Activated CD4-positive, alpha-beta T cell treated with anti-CD3 and anti-CD28 coated beads, Interleukin-2, amount 10 ng/mL, durations not matched to agents 7 days and 5 days (primary cell): ENCODE results near the gene TCF4. TPM values are rescaled to one million over a fixed set of nuclear protein-coding genes. Genes with fewer than 3 reads are reported as not detected.
A peak's percentile ranks its signal among the peaks of the same experiment; 100 is the strongest.

Experiments
- CTCF ChIA-PET: fragments of 350-600 bp; sonication (Branson Sonifier 250); formaldehyde crosslinking; loops from one replicate; lab custom pipeline; 2021; ENCODE audit warnings: antibody characterized with exemption; lab: Charles Lee
- POLR2A ChIA-PET: fragments of 350-600 bp; sonication (Branson Sonifier 250); formaldehyde crosslinking; loops from one replicate; lab custom pipeline; 2021; ENCODE audit warnings: antibody characterized with exemption; lab: Charles Lee
- DNase-seq: peaks from one replicate; pipeline ENCODE4 v3.0.0-alpha.2; 2020
- H3K27ac Mint-ChIP-seq: one replicate; pipeline ENCODE4 v1.8.0; 2021; ENCODE audit warnings: mild to moderate bottlenecking, moderate library complexity, mixed read lengths
- H3K27me3 Mint-ChIP-seq: one replicate; pipeline ENCODE4 v1.8.0; 2021; ENCODE audit warnings: mixed read lengths
- H3K36me3 Mint-ChIP-seq: one replicate; pipeline ENCODE4 v1.8.0; 2021; ENCODE audit warnings: low read depth, mixed read lengths
- H3K4me1 Mint-ChIP-seq: one replicate; pipeline ENCODE4 v1.8.0; 2021; ENCODE audit warnings: mixed read lengths
- H3K4me3 Mint-ChIP-seq: one replicate; pipeline ENCODE4 v1.8.0; 2021; ENCODE audit warnings: mild to moderate bottlenecking, moderate library complexity, mixed read lengths
- H3K9me3 Mint-ChIP-seq: one replicate; pipeline ENCODE4 v1.8.0; 2021; ENCODE audit warnings: mixed read lengths
- total RNA-seq, 2 experiments: library from RNA; stranded (reverse); gene quantifications; one replicate each; pipeline ENCODE4 v1.2.3, GENCODE V29; 2021

The TCF4 gene
- total RNA-seq, 2 experiments from 2014 or later, result 1.7 to 2.4 TPM

DNA sequence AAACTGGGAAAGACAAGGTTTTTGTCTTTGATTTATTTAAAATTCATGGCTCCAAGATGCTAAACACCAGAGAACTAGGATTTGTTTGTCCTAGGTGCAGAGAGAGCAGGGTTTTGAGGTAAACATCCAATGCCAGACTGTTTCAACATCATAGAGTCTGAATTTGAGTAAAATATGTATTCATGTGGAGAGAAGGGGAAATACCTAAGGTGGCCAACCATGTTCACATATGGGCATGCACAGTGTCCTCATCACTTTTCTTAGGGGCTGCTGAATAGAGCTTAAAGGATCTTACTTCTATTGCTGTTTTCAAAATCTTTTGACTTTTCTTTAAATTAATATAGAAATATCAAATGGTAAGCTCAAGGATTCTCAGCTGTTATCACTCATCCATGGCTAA is 341.7 kb downstream of the TCF4 start:
- Mint-ChIP-seq H3K4me3 (no peak overlapping the region), H3K9me3 (no peaks in the 10 kb centered on the region), H3K27me3 (peaks cover 2% of the 10 kb centered on the region), H3K36me3 (no peaks in the 10 kb centered on the region), H3K27ac (no peak overlapping the region), H3K4me1 (peaks cover 14% of the 10 kb centered on the region)
- no peak for DNase-seq
- CTCF ChIA-PET, result interaction anchor here (0.7 kb wide), 1 partner anchor 12 kb away, joined by 3 read pairs; no protein-coding TSS in a partner anchor
- POLR2A ChIA-PET, result no interaction called here

- no peak overlapping the region for H3K27ac Mint-ChIP-seq
- no peaks in the 10 kb centered on the region for H3K9me3 Mint-ChIP-seq
- H3K4me1 Mint-ChIP-seq, result peaks cover 10% of the 10 kb centered on the region
- DNase-seq, result no peak
- H3K4me3 Mint-ChIP-seq, result no peak overlapping the region
- CTCF ChIA-PET, result interaction anchor here (1.1 kb wide), 1 partner anchor 30 kb away, joined by 4 read pairs; no protein-coding TSS in a partner anchor
- no peaks in the 10 kb centered on the region for H3K36me3 Mint-ChIP-seq
- POLR2A ChIA-PET, result no interaction called here
- H3K27me3 Mint-ChIP-seq, result peaks cover 2% of the 10 kb centered on the region
Measured at GRCh38 chr18:55245211-55245614, 342.8 kb downstream of the TCF4 start.

DNA sequence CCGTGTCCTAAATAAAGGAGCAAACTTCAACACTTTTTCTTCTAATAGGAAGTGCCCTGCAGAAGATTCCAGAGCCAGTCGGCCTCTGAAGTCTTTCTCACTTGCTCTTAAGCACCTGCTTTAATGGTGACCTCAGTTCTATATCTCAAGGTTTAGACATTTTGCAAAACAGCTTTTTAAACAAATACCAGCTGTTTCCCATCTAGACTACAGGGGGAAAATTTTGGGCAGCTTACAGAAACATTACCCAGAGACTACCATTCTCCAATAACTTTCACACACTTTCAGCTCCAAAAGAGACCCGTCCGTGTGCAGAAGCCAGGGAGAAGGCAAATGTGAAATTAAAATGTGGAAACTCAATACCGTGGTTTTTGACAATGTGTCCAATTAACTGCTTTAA is 343.4 kb downstream of the TCF4 start:
- Mint-ChIP-seq H3K27ac (no peak overlapping the region), H3K4me1 (peaks cover 7% of the 10 kb centered on the region), H3K36me3 (no peaks in the 10 kb centered on the region), H3K4me3 (no peak overlapping the region), H3K27me3 (peaks cover 2% of the 10 kb centered on the region), H3K9me3 (no peaks in the 10 kb centered on the region)
- CTCF ChIA-PET, result interaction anchor here (1.1 kb wide), 1 partner anchor 31 kb away, joined by 4 read pairs; no protein-coding TSS in a partner anchor
- no peak for DNase-seq
- POLR2A ChIA-PET, result no interaction called here

- DNase-seq, result no peak
- no peaks in the 10 kb centered on the region for H3K9me3 Mint-ChIP-seq
- H3K4me3 Mint-ChIP-seq, result no peak overlapping the region
- peaks cover 3% of the 10 kb centered on the region for H3K4me1 Mint-ChIP-seq
- H3K36me3 Mint-ChIP-seq, result no peaks in the 10 kb centered on the region
- ChIA-PET CTCF (no interaction called here), POLR2A (no interaction called here)
- peaks cover 2% of the 10 kb centered on the region for H3K27me3 Mint-ChIP-seq
- no peak overlapping the region for H3K27ac Mint-ChIP-seq
Measured at GRCh38 chr18:55243857-55244256, 344.1 kb downstream of the TCF4 start.

- POLR2A ChIA-PET, result no interaction called here
Measured at GRCh38 chr18:55243255-55243654, 344.7 kb downstream of the TCF4 start.

DNA sequence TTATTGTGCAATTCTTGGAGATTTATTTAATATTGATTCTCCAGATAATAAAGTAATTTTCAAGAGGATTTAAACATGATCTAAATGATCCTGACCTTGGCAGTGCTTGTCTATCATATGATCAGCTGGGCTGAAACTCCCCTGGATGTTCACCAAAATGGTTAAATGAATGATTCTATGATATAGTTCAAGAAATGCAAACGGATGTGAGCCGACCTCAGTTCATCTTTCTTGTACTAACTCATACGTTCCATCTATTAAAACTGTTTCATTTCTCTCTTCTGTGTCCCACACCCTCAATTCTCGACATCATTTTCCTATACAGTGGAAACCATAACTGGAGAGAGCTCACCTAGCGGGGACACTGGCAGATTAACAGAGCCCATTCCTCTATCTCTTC is 347.0 kb downstream of the TCF4 start:
- peaks cover 2% of the 10 kb centered on the region for H3K27me3 Mint-ChIP-seq
- POLR2A ChIA-PET, result no interaction called here
- CTCF ChIA-PET, result no interaction called here
- no peak for DNase-seq
- no peaks in the 10 kb centered on the region for H3K36me3 Mint-ChIP-seq
- no peak overlapping the region for H3K4me3 Mint-ChIP-seq
- no peaks in the 10 kb centered on the region for H3K4me1 Mint-ChIP-seq
- no peak overlapping the region for H3K27ac Mint-ChIP-seq
- no peaks in the 10 kb centered on the region for H3K9me3 Mint-ChIP-seq

More at GRCh38 chr18:55243255-55243654, 344.7 kb downstream of the TCF4 start:
- Mint-ChIP-seq H3K36me3 (no peaks in the 10 kb centered on the region), H3K27ac (no peak overlapping the region), H3K4me3 (no peak overlapping the region), H3K4me1 (peaks cover 3% of the 10 kb centered on the region), H3K27me3 (peaks cover 2% of the 10 kb centered on the region), H3K9me3 (no peaks in the 10 kb centered on the region)
- no peak for DNase-seq
- CTCF ChIA-PET, result no interaction called here

DNA sequence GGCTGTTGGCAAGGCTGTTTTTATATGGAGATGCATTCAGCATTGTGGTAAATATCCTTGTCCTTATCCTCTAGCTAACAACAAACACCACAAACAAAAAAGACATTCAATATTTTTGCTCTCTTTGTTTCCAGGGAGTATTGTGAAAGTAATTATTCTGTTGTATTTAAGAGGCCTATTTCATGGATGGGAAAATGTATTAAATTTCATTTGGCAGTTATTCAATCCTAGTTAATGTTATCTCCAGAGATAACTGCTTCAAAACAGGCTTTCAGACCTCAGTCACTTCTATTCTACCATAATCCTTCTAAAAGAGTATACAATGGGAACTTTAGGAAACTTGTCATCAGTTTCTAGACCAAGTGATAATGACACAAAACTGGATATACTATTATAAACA is 348.3 kb downstream of the TCF4 start:
- Mint-ChIP-seq H3K27me3 (peaks cover 2% of the 10 kb centered on the region), H3K27ac (no peak overlapping the region), H3K4me3 (no peak overlapping the region), H3K36me3 (no peaks in the 10 kb centered on the region), H3K4me1 (peaks cover under 1% of the 10 kb centered on the region), H3K9me3 (no peaks in the 10 kb centered on the region)
- CTCF ChIA-PET, result no interaction called here
- no peak for DNase-seq
- POLR2A ChIA-PET, result no interaction called here

- no peak overlapping the region for H3K27ac Mint-ChIP-seq
- H3K4me1 Mint-ChIP-seq, result peaks cover 1% of the 10 kb centered on the region
- no peaks in the 10 kb centered on the region for H3K9me3 Mint-ChIP-seq
- H3K36me3 Mint-ChIP-seq, result no peaks in the 10 kb centered on the region
- no peak overlapping the region for H3K4me3 Mint-ChIP-seq
- DNase-seq, result no peak
- POLR2A ChIA-PET, result no interaction called here
- CTCF ChIA-PET, result interaction anchor here (1.2 kb wide), 1 partner anchor 9 kb away, joined by 3 read pairs; no protein-coding TSS in a partner anchor
- H3K27me3 Mint-ChIP-seq, result no peaks in the 10 kb centered on the region
Measured at GRCh38 chr18:55237660-55238059, 350.3 kb downstream of the TCF4 start.

DNA sequence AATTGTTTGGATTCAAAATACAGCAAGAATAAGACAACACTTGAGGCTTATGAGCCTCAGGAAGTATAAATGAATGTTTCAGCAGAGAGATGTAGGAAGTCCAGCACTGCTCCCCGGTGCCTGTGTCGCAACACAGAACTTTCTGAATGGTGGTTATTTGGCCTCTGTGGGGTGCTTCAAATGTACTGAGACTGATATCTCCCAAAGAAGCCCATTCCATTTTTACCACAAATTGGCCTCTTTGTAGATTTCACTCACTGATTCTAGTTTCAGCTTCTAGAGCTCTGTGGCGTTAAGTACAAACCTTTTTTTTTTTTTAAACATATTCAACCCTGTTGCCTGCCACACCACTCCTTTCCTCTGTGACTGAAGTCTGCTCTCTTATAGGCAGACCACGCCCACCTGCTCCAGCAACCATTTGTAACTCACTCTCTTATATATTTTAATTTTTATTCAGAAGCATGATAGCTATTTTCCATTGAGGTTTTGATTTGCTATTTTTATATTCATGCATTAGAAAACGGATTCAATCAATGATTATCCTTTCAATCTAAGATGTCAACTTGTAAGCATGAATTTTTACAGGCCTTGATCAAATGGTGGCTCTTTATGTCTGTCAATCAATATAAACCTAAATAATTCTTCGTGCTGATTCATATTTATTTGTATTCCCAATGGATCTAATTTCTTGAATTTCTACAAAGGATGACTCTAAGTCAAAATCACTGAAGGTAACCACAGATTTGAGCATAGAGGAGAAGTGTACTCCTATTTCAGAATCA is 351.7 kb downstream of the TCF4 start:
- Mint-ChIP-seq H3K4me3 (no peak overlapping the region), H3K4me1 (peaks cover 1% of the 10 kb centered on the region), H3K27ac (no peak overlapping the region), H3K27me3 (no peaks in the 10 kb centered on the region), H3K36me3 (no peaks in the 10 kb centered on the region), H3K9me3 (no peaks in the 10 kb centered on the region)
- ChIA-PET POLR2A (no interaction called here), CTCF (no interaction called here)
- DNase-seq, result no peak

- Mint-ChIP-seq H3K36me3 (no peaks in the 10 kb centered on the region), H3K9me3 (no peaks in the 10 kb centered on the region), H3K4me3 (no peak overlapping the region), H3K4me1 (peaks cover 1% of the 10 kb centered on the region), H3K27ac (no peak overlapping the region), H3K27me3 (no peaks in the 10 kb centered on the region)
- ChIA-PET CTCF (interaction anchor here (0.7 to 1.5 kb wide), 6 partner anchors 11 to 1340 kb away, joined by 3 to 4 read pairs (median 4); no protein-coding TSS in a partner anchor), POLR2A (no interaction called here)
- DNase-seq, result no peak
Measured at GRCh38 chr18:55235094-55235461, 352.9 kb downstream of the TCF4 start.

DNA sequence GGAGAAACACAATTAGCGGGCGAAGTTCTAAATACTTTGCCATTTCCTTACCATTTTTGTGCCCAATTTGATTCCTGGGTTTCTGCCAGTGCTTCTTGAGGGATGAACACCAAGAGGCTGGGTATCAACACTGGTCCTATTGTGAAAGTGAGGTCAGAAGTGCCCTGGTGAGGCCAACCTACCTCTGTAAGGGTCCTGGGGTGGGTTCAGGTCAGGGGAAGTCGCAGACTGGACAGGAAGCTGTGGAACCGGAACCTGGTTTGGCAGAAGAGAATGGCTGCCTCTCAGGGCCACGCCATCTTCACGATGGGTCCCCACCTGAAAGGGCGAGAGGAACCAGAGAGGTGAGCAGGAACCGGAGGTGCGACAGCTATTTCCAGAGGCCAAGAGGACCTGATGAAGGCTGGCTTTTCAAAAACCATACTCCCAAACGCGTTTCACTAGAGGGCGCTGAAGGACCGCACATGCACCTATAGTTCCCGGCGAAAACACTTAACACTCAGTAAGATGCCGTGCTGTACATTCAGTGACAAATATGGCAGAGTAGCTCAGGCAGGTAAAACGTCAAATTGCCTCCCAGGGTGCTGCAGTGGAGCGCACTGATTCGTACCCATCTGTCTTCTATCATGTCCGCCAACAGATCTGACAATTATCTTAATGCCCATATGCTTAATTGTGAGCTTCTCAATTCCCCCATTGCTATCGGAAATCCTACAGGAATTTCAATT is 353.5 kb downstream of the TCF4 start:
- Mint-ChIP-seq H3K4me3 (no peak overlapping the region), H3K4me1 (peaks cover 1% of the 10 kb centered on the region), H3K9me3 (no peaks in the 10 kb centered on the region), H3K27me3 (no peaks in the 10 kb centered on the region), H3K36me3 (no peaks in the 10 kb centered on the region), H3K27ac (no peak overlapping the region)
- peak; percentile 69 for DNase-seq
- ChIA-PET POLR2A (no interaction called here), CTCF (interaction anchor here (0.7 to 1.5 kb wide), 7 partner anchors 11 to 1341 kb away, joined by 3 to 4 read pairs (median 3); no protein-coding TSS in a partner anchor)

DNA sequence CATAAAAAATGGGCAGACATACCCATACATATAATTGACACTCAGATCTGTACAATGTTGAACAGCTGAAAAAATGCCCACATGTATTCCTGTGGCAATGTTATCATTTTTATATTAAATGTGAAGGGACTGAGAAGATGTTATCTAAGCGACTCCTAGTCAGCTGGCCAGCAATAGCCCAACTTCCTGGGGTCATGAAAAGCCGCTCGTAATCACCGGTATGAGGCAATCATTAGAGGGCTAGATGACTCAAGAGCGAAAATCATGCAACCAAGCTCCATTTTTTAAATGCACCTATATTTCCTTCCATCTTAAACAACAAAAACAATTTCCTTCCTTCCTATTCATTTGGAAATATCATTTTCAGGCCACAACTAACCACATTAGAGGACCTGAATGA is 354.1 kb downstream of the TCF4 start:
- no peaks in the 10 kb centered on the region for H3K9me3 Mint-ChIP-seq
- POLR2A ChIA-PET, result no interaction called here
- H3K27me3 Mint-ChIP-seq, result no peaks in the 10 kb centered on the region
- peaks cover 1% of the 10 kb centered on the region for H3K4me1 Mint-ChIP-seq
- no peak overlapping the region for H3K4me3 Mint-ChIP-seq
- H3K36me3 Mint-ChIP-seq, result no peaks in the 10 kb centered on the region
- DNase-seq, result no peak
- H3K27ac Mint-ChIP-seq, result no peak overlapping the region
- CTCF ChIA-PET, result interaction anchor here (1.0 to 1.5 kb wide), 5 partner anchors 11 to 52 kb away, joined by 3 to 4 read pairs (median 3); no protein-coding TSS in a partner anchor

GRCh38 chr18:55232506-55232905 is 355.5 kb downstream of the TCF4 start:
- CTCF ChIA-PET, result no interaction called here
- H3K27me3 Mint-ChIP-seq, result no peaks in the 10 kb centered on the region
- POLR2A ChIA-PET, result no interaction called here

More at GRCh38 chr18:55232506-55232905, 355.5 kb downstream of the TCF4 start:
- DNase-seq, result no peak
- H3K4me3 Mint-ChIP-seq, result no peak overlapping the region
- peaks cover 1% of the 10 kb centered on the region for H3K4me1 Mint-ChIP-seq
- H3K27ac Mint-ChIP-seq, result no peak overlapping the region
- no peaks in the 10 kb centered on the region for H3K9me3 Mint-ChIP-seq
- H3K36me3 Mint-ChIP-seq, result no peaks in the 10 kb centered on the region
